Thoracic aorta (tissue), 2 donors: ENCODE data around the gene SAXO1. TPM values are rescaled to one million over a fixed set of nuclear protein-coding genes. Genes with fewer than 3 reads are reported as not detected.

Source experiments
- ATAC-seq: fragments of 150-250 bp; one replicate; pipeline ENCODE4 v1.8.0; 2017; ENCODE audit warnings: low read depth; ENCODE audit not compliant: insufficient number of reproducible peaks, low FRiP score
- DNase-seq: peaks from one replicate; pipeline ENCODE4 v3.0.0-alpha.2; 2020; ENCODE audit warnings: low spot score
- H3K27ac ChIP-seq, 2 donors: fragments of 200-600 bp; sonication (generic); 1 replicate in 1 of 2; 2 replicates in 1 of 2; pipeline ENCODE4 v1.5.1; 2016; ENCODE audit warnings: mild to moderate bottlenecking in 2 of 2, moderate library complexity in 2 of 2
- H3K27me3 ChIP-seq: fragments of 200-600 bp; sonication (generic); replicated peaks from 2 replicates; pipeline ENCODE4 v1.6.0; 2016; ENCODE audit warnings: mild to moderate bottlenecking; ENCODE audit not compliant: insufficient read depth
- H3K36me3 ChIP-seq: fragments of 200-600 bp; sonication (generic); one replicate; pipeline ENCODE4 v1.5.1; 2016
- H3K4me1 ChIP-seq, 2 donors: fragments of 200-600 bp; sonication (generic); 1 replicate in 1 of 2; 2 replicates in 1 of 2; pipeline versions ENCODE4 v1.5.1 to v1.6.0; 2016; ENCODE audit warnings: low read depth in 2 of 2, mild to moderate bottlenecking in 1 of 2; ENCODE audit not compliant: control insufficient read depth in 1 of 2
- H3K4me3 ChIP-seq: fragments of 200-600 bp; sonication (generic); 2 replicates; pipeline ENCODE4 v1.5.1; 2016; ENCODE audit warnings: mild to moderate bottlenecking
- H3K9me3 ChIP-seq: fragments of 200-600 bp; sonication (generic); 2 replicates; pipeline ENCODE4 v1.5.1; 2016
- total RNA-seq, 2 donors: library from RNA; depleted of rRNA; stranded (reverse); fragments of >200 nt; gene quantifications; one replicate each; pipeline versions ENCODE4 v1.1.0 to v1.2.3, GENCODE V29; 2016
- TF ChIP-seq, protein P1 (sequence below): fragments of 200-600 bp; sonication (generic); IDR thresholded peaks from one replicate; pipeline ENCODE4 v1.5.1; 2019; ENCODE audit warnings: antibody characterized with exemption

SAXO1 gene
- total RNA-seq, 2 donors from 2014 or later: 0.27 to 1.8 TPM

DNA sequence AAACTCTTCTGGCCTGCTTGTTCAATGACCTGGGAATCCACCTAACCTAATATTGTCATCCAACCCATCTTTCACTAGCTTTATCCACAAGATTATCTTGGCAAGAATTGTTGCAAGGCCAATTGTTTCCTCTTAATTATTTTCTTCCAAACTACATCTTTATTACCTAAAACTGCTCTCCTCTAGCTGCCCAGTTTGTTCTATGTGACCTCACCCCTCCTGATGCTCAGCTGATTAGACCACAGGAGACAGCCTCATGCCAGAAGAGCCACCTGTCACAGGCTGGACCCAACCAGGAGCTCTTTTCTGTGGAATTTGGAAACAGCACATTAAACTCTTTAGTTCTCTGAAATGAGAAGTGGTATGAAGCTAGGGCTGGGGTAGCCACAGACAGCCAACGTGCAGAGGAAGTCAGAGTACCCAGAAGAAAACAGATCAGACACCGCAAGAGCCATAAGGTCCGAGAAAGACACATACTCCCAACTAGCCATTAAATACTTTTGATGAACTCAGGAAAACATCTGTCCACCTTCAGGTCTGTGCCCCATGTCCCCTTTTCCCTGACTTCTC lies 12.0 kb downstream of the SAXO1 start:
- Histone ChIP-seq H3K27ac (no peak overlapping the region), H3K36me3 (no peaks in the 10 kb centered on the region), H3K27me3 (no peaks in the 10 kb centered on the region), H3K4me1 (no peaks in the 10 kb centered on the region), H3K9me3 (no peaks in the 10 kb centered on the region), H3K4me3 (no peak overlapping the region)
- DNase-seq (no peak), ATAC-seq (no peak)
- TF ChIP-seq, protein P1, sequence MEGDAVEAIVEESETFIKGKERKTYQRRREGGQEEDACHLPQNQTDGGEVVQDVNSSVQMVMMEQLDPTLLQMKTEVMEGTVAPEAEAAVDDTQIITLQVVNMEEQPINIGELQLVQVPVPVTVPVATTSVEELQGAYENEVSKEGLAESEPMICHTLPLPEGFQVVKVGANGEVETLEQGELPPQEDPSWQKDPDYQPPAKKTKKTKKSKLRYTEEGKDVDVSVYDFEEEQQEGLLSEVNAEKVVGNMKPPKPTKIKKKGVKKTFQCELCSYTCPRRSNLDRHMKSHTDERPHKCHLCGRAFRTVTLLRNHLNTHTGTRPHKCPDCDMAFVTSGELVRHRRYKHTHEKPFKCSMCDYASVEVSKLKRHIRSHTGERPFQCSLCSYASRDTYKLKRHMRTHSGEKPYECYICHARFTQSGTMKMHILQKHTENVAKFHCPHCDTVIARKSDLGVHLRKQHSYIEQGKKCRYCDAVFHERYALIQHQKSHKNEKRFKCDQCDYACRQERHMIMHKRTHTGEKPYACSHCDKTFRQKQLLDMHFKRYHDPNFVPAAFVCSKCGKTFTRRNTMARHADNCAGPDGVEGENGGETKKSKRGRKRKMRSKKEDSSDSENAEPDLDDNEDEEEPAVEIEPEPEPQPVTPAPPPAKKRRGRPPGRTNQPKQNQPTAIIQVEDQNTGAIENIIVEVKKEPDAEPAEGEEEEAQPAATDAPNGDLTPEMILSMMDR: no peak

DNA sequence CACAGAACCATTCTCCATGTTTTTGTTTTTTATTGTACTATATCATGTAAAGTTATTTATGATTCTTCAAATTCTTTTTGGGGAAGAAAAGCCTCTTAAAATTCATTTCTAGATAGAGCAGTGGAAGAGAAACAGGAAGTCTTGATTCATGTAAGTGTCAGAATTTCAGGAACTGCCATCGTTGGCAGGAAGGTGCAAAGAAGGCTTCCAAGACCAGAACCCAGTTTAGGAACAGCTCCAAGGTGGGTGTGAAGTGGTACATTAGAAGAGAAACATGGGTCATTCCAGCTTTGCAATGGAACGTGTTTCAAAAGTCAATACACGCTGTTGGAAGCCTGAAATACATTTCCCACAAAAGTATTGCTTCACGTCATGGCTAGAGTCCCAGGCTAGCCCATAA lies 14.8 kb downstream of the SAXO1 start:
- Histone ChIP-seq H3K4me1 (peaks cover 0 to under 1% of the 10 kb centered on the region in 2 donors), H3K9me3 (no peaks in the 10 kb centered on the region), H3K4me3 (no peak overlapping the region), H3K27me3 (no peaks in the 10 kb centered on the region), H3K36me3 (no peaks in the 10 kb centered on the region), H3K27ac (no peak overlapping the region)
- TF ChIP-seq, protein P1: no peak
- DNase-seq (no peak), ATAC-seq (no peak)

DNA sequence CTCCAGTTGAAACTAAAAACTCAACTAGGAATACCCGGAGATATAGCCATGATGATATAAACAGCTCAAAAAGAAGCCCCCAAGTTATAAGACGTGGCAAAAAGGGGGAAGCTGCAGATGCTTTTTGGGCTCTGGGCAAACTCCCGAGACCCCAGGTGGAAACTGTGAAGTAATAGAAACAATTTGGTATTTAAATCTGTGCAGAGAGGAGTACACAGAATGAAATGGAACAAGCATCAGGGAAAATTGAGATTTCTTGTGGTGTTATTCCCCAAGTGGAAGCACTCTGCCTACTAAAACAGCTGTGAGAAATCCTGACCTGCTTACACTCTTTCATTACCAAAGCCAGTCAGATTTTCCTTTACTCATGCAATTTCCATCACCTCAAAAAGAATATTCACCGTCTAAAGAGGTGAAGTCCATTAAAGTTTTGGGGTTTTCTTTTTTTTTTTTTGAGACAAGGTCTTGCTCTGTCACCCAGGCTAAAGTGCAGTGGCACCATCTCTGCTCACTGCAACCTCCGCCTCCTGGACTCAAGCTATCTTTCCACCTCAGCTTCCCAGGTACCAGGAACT lies 23.5 kb downstream of the SAXO1 start:
- TF ChIP-seq, protein P1: no peak
- ATAC-seq: no peak
- no peak overlapping the region for H3K27ac ChIP-seq

DNA sequence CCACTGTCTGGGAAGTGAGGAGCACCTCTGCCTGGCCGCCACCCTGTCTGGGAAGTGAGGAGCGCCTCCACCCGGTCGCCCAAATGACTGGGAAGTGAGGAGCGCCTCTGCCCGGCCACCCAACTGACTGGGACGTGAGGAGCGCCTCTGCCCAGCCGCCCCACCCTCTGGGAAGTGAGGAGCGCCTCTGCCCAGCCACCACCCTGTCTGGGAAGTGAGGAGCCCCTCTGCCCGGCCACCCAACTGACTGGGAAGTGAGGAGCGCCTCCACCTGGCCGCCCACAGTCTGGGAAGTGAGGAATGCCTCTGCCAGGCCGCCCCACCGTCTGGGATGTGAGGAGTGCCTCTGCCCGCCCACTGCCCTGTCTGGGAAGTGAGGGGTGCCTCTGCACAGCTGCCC lies 32.9 kb downstream of the SAXO1 start:
- no peak for ATAC-seq

More for the DNA sequence above, 23.5 kb downstream of the SAXO1 start:
- Histone ChIP-seq H3K4me3 (no peak overlapping the region), H3K36me3 (no peaks in the 10 kb centered on the region), H3K4me1 (peaks cover 0 to 6% of the 10 kb centered on the region in 2 donors), H3K27me3 (no peaks in the 10 kb centered on the region), H3K9me3 (no peaks in the 10 kb centered on the region)
- DNase-seq: no peak

DNA sequence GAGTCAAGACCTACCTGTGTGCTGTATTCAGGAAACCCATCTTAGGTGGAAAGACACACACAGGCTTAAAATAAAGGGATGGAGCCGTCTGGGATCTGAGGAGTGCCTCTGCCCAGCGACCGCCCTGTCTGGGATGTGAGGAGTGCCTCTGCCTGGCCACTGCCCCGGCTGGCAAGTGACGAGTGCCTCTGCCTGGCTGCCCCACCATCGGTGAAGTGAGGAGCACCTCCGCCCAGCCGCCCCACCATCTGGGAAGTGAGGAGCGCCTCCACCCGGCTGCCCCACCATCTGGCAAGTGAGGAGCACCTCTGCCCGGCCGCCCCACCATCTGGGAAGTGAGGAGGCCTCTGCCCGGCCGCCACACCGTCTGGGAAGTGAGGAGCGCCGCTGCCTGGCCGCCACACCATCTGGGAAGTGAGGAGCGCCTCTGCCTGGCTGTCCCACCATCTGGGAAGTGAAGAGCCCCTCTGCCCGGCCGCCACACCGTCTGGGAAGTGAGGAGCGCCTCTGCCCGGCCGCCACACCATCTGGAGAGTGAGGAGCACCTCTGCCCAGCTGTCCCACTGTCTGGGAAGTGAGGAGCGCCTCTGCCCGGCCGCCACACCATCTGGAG lies 33.7 kb downstream of the SAXO1 start:
- TF ChIP-seq, protein P1: no peak
- no peaks in the 10 kb centered on the region for H3K9me3 ChIP-seq
- H3K4me3 ChIP-seq: no peak overlapping the region
- H3K27me3 ChIP-seq: no peaks in the 10 kb centered on the region
- H3K27ac ChIP-seq: no peak overlapping the region
- ATAC-seq (no peak), DNase-seq (no peak)
- no peaks in the 10 kb centered on the region for H3K4me1 ChIP-seq
- H3K36me3 ChIP-seq: no peaks in the 10 kb centered on the region

More for the DNA sequence above, 32.9 kb downstream of the SAXO1 start:
- Histone ChIP-seq H3K27ac (no peak overlapping the region), H3K4me3 (no peak overlapping the region), H3K27me3 (no peaks in the 10 kb centered on the region), H3K9me3 (no peaks in the 10 kb centered on the region), H3K4me1 (no peaks in the 10 kb centered on the region), H3K36me3 (no peaks in the 10 kb centered on the region)
- DNase-seq: no peak
- TF ChIP-seq, protein P1: no peak
